Stimulated activated naive CD4-positive, alpha-beta T cell (primary cell): ENCODE data around the gene GRK1.

Experiments
- DNase-seq, 6 experiments: peaks; one replicate each; lab custom pipeline; 2025; lab: John Stamatoyannopoulos, UW

Gene GRK1

GRCh38 chr13:113650275-113650674, 16.7 kb upstream of the GRK1 start:
- DNase-seq, result no peak

GRCh38 chr13:113650731-113651148, 16.3 kb upstream of the GRK1 start:
- DNase-seq, result no peak

- DNase-seq, result no peak
Observed at GRCh38 chr13:113651511-113652403, 15.3 kb upstream of the GRK1 start.

GRCh38 chr13:113652404-113653263, 14.4 kb upstream of the GRK1 start:
- DNase-seq, result no peak

- no peak for DNase-seq
Observed at GRCh38 chr13:113653264-113654174, 13.5 kb upstream of the GRK1 start.

GRCh38 chr13:113654175-113654560, 12.9 kb upstream of the GRK1 start:
- no peak for DNase-seq

GRCh38 chr13:113654591-113655345, 12.3 kb upstream of the GRK1 start:
- no peak for DNase-seq

- no peak for DNase-seq
Observed at GRCh38 chr13:113655346-113656002, 11.5 kb upstream of the GRK1 start.

- no peak for DNase-seq
Observed at GRCh38 chr13:113656003-113656588, 10.9 kb upstream of the GRK1 start.

GRCh38 chr13:113656831-113657671, 10.0 kb upstream of the GRK1 start:
- DNase-seq, result no peak

- no peak for DNase-seq
Observed at GRCh38 chr13:113657851-113658741, 8.9 kb upstream of the GRK1 start, which contains the start of gene ATP4B. Gene ATP4B, minus strand, starts transcription at chr13:113658198. Its CDS starts 54 bp downstream, at chr13:113658144.

GRCh38 chr13:113658836-113659235, 8.2 kb upstream of the GRK1 start:
- DNase-seq, result no peak

GRCh38 chr13:113659337-113659736, 7.7 kb upstream of the GRK1 start:
- no peak for DNase-seq

GRCh38 chr13:113660066-113660465, 7.0 kb upstream of the GRK1 start:
- no peak for DNase-seq

GRCh38 chr13:113661509-113661908, 5.5 kb upstream of the GRK1 start:
- no peak for DNase-seq

GRCh38 chr13:113663934-113664333, 3.1 kb upstream of the GRK1 start:
- DNase-seq, result no peak

GRCh38 chr13:113664751-113665596, 2.0 kb upstream of the GRK1 start:
- DNase-seq, result no peak
